Panc1 (cell line): ENCODE data around the gene RARS2. TPM values are rescaled to one million over a fixed set of nuclear protein-coding genes. Genes with fewer than 3 reads are reported as not detected.

Source experiments
- ATAC-seq: fragments of 200-7000 bp; cut with Tn5 transposase; 2 replicates; pipeline ENCODE4 v1.9.1; 2020; ENCODE audit warnings: mild to moderate bottlenecking, moderate library complexity
- BruUV-seq: library from RNA; stranded (reverse); fragments of 400-500 nt; replicated peaks from 2 replicates; lab custom pipeline; 2021; lab: Mats Ljungman, UMichigan
- CTCF ChIA-PET: fragments of 300-600 bp; sonication (Branson Sonifier 250); formaldehyde crosslinking; loops from one replicate; lab custom pipeline; 2022; ENCODE audit warnings: antibody characterized with exemption; lab: Charles Lee
- POLR2A ChIA-PET: fragments of 300-600 bp; sonication (Branson Sonifier 250); formaldehyde crosslinking; loops from one replicate; lab custom pipeline; 2022; ENCODE audit warnings: antibody characterized with exemption; lab: Charles Lee
- DNase-seq: peaks from one replicate; pipeline ENCODE4 v3.0.0-alpha.2; 2010; ENCODE audit warnings: low read depth, low spot score
- H3K27ac ChIP-seq: 2 replicates; pipeline ENCODE4 v1.5.1; 2011; ENCODE audit warnings: mild to moderate bottlenecking, low read length, inconsistent platforms
- H3K27me3 ChIP-seq: fragments of 200-500 bp; sonication (Bioruptor generic); 2 replicates; pipeline ENCODE4 v1.6.0; 2014; ENCODE audit warnings: low read length, inconsistent platforms; ENCODE audit not compliant: control insufficient read depth, insufficient read depth
- H3K36me3 ChIP-seq: fragments of 200-500 bp; sonication (Bioruptor generic); 2 replicates; pipeline ENCODE4 v1.5.1; 2014; ENCODE audit warnings: inconsistent platforms, mild to moderate bottlenecking, low read length, moderate library complexity; ENCODE audit not compliant: control insufficient read depth, insufficient read depth
- H3K4me1 ChIP-seq: 2 replicates; pipeline ENCODE4 v1.5.1; 2011; ENCODE audit warnings: inconsistent platforms, mild to moderate bottlenecking, low read length, moderate library complexity; ENCODE audit not compliant: control insufficient read depth, insufficient read depth
- H3K4me3 ChIP-seq, 2 experiments: 2 replicates each; pipeline ENCODE4 v1.5.1; 2011 to 2012; ENCODE audit warnings: low read depth in 2 of 2, low read length in 2 of 2, mild to moderate bottlenecking in 2 of 2, inconsistent platforms in 1 of 2, moderate library complexity in 1 of 2
- H3K9me3 ChIP-seq: fragments of 200-500 bp; sonication (Bioruptor generic); 2 replicates; pipeline ENCODE4 v1.5.1; 2014; ENCODE audit warnings: low read depth, mild to moderate bottlenecking, inconsistent platforms, low read length, moderate library complexity; ENCODE audit not compliant: control insufficient read depth, insufficient read depth
- CTCF ChIP-seq: fragments of 450-650 bp; IDR thresholded peaks from 2 replicates; pipeline ENCODE4 v1.5.1; 2017; ENCODE audit warnings: mild to moderate bottlenecking
- POLR2AphosphoS5 ChIP-seq: IDR thresholded peaks from 2 replicates; pipeline ENCODE4 v1.6.1; 2012; ENCODE audit warnings: mild to moderate bottlenecking, low read depth, low read length, moderate library complexity
- REST ChIP-seq, 2 experiments: IDR thresholded peaks; 2 replicates each; pipeline ENCODE4 v1.6.1; 2011 to 2012; ENCODE audit warnings: low read depth in 2 of 2, control low read depth in 1 of 2, low read length in 1 of 2, mild to moderate bottlenecking in 1 of 2, moderate library complexity in 1 of 2; ENCODE audit not compliant: insufficient read depth in 1 of 2
- SIN3A ChIP-seq: IDR thresholded peaks from 2 replicates; pipeline ENCODE4 v1.6.1; 2012; ENCODE audit warnings: low read depth, mild to moderate bottlenecking, low read length, moderate library complexity, borderline replicate concordance; ENCODE audit not compliant: insufficient read depth
- TCF7L2 ChIP-seq: IDR thresholded peaks from 2 replicates; pipeline ENCODE4 v1.6.1; 2011; ENCODE audit warnings: mild to moderate bottlenecking, low read depth, low read length, inconsistent platforms
- in situ Hi-C: cut with HindIII; loops from 2 replicates; pipeline ENCODE4 v1.10.0; 2016; ENCODE audit warnings: low sequenced_read_pairs, low pct_unique_long_range_greater_than_20kb
- intact Hi-C: fragments of 100-400 bp; cut with micrococcal nuclease; formaldehyde crosslinking; loops from one replicate; pipeline ENCODE4 v1.10.0; 2022; ENCODE audit not compliant: unreplicated experiment
- total RNA-seq: library from RNA; stranded (reverse); gene quantifications from one replicate; pipeline ENCODE4 v1.2.1, GENCODE V29; 2021; ENCODE audit not compliant: unreplicated experiment

Gene RARS2
- total RNA-seq, 1 experiment from 2014 or later: 38.3 TPM

GRCh38 chr6:87555506-87555905 is 34.3 kb downstream of the RARS2 start:
- in situ Hi-C loops: no loop called here

GRCh38 chr6:87553159-87553765 is 36.5 kb downstream of the RARS2 start:
- in situ Hi-C loops: no loop called here
- POLR2A ChIA-PET: no interaction called here
- H3K27me3 ChIP-seq: no peaks in the 10 kb centered on the region
- ATAC-seq (no peak), DNase-seq (no peak)
- TF ChIP-seq REST (IDR thresholded peaks at IDR 0.05; ENCODE audit: insufficient read depth in 1 of 2, low read depth in 2 of 2, low read length in 1 of 2) (no peak), SIN3A (no peak), POLR2AphosphoS5 (no peak), TCF7L2 (no peak), CTCF (no peak)
- H3K36me3 ChIP-seq: peaks cover 21% of the 10 kb centered on the region
- no peak overlapping the region for H3K27ac ChIP-seq
- intact Hi-C loops: no loop called here
- H3K4me3 ChIP-seq: no peak overlapping the region
- no peaks in the 10 kb centered on the region for H3K9me3 ChIP-seq
- no peaks in the 10 kb centered on the region for H3K4me1 ChIP-seq
- CTCF ChIA-PET: no interaction called here
- BruUV-seq: no TSS peak

More at GRCh38 chr6:87555506-87555905, 34.3 kb downstream of the RARS2 start:
- TF ChIP-seq TCF7L2: no peak
- TF ChIP-seq POLR2AphosphoS5: no peak
- TF ChIP-seq SIN3A: no peak
- TF ChIP-seq REST (IDR thresholded peaks at IDR 0.05; ENCODE audit: insufficient read depth in 1 of 2, low read depth in 2 of 2, low read length in 1 of 2): no peak
- TF ChIP-seq CTCF: no peak
- H3K27me3 ChIP-seq: no peaks in the 10 kb centered on the region
- H3K36me3 ChIP-seq: peaks cover 22% of the 10 kb centered on the region
- intact Hi-C loops: no loop called here
- ATAC-seq: no peak
- no peaks in the 10 kb centered on the region for H3K9me3 ChIP-seq
- no TSS peak for BruUV-seq
- H3K27ac ChIP-seq: no peak overlapping the region
- no peaks in the 10 kb centered on the region for H3K4me1 ChIP-seq
- POLR2A ChIA-PET: no interaction called here
- CTCF ChIA-PET: no interaction called here
- no peak for DNase-seq
- H3K4me3 ChIP-seq: no peak overlapping the region
